Right forelimb (tissue), 1 donor: Measurements from ENCODE around the gene SF3B6.

Source experiments
- DNase-seq: peaks from one replicate; pipeline ENCODE4 v3.0.0-alpha.2; 2018

The SF3B6 gene

GRCh38 chr2:24088821-24089359, 12.8 kb upstream of the SF3B6 start:
- no peak for DNase-seq

DNA sequence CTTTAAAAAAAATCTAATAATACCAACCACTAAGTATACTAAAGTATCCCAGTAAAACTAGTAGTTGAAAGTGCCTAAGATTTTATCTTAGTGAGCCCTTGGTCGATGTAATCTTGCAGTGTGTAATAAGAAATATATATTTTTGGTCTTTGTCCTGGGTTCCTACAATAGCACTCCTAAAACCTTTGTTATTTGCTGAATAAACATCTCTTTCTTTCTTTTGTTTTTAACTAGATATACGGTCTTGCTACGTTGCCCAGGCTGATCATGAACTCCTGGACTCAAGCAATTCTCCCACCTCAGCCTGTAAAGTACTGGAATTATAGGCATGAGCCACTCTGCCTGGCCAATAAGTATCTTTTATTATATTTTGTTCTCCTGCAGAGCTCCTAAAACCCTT, 10.9 kb upstream of the SF3B6 start:
- no peak for DNase-seq

DNA sequence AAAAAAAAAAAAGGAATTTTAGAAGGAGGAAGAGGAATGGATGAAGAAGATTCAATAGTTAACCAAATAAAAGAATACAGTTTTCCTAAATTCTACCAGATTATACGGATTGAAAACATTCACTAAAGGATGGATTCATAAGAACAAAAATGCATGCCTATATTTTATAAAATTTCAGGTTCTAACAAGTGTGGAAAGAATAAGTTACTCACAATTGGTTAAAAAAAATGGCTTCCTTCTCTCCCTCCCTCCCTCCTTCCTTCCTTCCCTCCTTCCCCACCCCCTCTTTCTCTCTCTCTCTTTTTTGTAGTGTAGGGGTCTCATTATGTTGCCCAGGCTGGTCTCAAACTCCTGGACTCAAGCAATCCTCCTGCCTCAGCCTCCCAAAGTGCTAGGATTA, 10.1 kb upstream of the SF3B6 start:
- DNase-seq: no peak

DNA sequence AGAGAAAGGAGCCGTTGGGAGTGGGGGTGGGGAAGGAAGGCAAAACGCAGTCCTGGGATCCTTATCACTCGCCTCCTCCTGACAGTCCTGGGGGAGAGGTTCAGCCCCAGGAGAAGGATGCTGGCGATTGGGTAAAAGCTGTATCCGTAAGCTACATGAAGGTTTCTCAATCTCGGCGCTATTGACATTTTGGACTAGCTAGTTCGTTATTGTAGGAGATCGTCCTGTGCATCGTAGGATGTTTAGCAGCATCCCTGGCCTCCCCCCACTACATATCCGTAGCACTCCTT, 9.0 kb upstream of the SF3B6 start:
- no peak for DNase-seq

DNA sequence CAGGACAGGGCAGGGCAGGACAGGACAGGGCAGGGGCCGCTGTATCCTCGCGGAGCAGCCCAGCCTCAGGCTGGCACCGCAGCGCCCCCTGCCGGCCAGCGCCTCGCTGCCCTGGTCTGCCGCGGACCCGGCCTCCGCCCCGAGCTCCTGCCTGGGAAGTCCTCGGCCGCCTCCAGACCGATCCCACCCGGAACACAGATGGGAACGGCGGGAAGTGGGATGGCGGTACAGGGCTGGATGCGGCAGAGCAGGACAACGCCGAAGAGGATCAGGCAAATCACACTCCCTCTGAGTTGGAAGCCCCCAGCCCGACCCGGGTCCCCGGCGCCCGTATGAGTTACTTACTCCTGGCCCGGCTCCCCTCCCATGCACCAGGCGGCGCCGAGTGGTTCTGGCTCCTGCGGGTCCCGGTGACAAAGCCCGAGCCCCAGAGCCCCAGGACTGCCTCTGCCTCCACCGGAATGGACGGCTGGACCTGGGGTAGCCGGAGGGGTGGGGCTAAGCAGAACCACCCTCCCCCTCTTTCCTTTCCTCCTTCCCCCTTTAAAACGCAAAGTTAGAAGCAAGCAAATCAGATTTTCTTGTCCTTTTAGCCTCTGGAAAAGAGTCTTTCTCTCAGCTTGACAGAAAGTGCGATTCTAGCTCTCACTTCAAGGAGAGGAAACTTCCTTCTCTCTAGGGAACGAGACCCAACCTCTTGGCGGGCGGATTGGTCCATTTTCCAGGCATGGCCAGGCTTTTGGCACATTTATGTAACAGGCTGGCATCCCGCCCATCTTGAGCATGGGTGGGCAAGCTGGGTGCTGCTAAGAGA, 8.5 kb upstream of the SF3B6 start, which contains the start of gene TP53I3:
Gene TP53I3 (minus strand): TSS at position 449 of the 814 bp plus-strand sequence. CDS start 508 bp downstream, outside the sequence.
- DNase-seq: peak; percentile 96

DNA sequence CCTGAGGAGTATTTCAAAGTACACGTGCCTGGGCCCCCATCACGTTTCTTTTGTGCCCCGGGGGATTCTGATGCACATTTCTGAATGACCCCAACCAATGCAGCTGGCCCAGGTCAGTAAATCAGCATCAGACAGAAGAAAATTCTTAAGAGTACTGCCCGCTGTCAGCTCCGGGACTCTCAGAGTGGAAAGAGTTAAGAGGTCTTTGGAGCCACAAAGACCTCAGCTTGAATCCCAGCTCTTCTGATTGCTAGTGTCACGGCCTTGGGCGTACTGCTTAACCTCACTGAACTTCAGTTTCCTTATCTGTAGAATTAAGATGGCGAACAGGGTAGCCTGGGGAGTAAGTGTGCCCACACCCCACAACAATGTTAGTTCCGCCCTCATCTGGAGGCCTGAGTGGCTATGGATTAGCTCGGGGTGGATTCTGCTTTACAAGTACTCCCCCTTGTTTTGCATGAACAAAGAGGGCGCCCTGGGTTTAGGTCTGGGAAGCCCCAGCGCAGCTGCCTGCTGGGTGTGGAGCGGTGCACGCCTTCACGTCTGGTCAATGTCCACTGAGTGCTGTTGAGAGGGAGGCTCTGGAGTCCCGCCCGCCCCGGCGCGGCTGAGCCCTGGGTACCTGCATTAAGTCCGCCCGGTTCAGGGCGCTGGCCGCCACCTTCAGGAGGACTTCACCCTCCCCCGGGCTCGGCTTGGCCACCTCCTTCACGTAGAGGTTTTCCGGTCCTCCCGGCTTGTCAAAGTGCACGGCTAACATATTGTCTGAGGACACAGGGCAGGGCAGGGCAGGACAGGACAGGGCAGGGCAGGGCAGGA, 7.7 kb upstream of the SF3B6 start:
- no peak for DNase-seq

DNA sequence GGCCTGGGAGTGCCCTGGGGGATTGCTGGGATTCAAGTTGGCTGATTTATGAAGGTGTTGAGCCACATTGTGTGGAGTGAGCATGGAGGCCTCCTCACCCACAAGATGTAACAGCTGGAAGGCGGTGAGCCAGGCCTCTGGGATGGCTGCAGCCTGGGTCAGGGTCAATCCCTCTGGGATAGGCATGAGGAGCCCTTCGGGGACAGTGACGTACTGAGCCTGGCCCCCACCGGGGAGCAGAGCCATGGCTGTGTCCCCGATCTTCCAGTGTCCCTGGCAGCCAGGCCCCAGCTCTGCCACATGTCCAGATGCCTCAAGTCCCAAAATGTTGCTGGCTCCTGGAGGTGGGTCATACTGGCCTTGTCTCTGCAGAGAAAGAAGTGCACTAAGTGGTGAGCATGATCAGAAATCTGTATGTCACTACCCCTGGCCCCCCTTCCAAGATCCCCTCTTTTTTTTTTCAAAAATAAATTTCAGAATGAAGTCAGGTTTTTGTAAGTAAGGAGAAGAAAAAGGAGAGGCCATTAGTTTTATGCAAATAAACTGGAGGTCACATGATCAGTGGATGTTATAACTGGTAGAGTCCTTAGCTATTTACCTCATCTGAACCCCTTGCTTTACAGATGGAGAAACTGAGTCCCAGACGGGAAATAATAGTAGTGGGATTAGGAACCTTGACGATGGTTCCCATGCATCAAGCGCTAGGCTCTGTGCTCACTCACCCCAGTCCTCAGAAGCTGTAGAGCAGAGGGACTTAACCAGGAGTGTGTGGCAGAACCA, 6.9 kb upstream of the SF3B6 start:
- no peak for DNase-seq

DNA sequence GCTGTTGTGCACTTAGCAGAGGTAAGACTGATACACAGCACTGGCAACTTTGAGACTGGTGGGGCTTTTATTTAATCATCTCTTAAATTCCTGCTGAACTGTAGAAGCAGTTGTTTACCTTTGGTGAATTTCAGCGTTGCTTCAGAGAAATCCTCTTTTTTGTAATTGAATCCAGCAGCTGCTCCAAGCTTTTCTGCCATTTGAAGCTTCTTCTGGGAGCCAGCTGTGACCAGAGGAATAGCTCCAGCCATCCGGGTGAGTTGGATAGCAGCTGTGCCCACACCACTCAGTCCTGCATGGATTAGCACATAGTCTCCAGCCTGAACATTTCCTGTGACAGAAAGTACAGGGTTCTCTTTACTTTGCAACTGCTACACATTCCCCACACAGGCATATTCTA, 4.6 kb upstream of the SF3B6 start:
- no peak for DNase-seq

- DNase-seq: no peak
Measured at GRCh38 chr2:24077879-24078278, 1.8 kb upstream of the SF3B6 start.

- no peak for DNase-seq
Measured at GRCh38 chr2:24077535-24077877, 1.4 kb upstream of the SF3B6 start.

DNA sequence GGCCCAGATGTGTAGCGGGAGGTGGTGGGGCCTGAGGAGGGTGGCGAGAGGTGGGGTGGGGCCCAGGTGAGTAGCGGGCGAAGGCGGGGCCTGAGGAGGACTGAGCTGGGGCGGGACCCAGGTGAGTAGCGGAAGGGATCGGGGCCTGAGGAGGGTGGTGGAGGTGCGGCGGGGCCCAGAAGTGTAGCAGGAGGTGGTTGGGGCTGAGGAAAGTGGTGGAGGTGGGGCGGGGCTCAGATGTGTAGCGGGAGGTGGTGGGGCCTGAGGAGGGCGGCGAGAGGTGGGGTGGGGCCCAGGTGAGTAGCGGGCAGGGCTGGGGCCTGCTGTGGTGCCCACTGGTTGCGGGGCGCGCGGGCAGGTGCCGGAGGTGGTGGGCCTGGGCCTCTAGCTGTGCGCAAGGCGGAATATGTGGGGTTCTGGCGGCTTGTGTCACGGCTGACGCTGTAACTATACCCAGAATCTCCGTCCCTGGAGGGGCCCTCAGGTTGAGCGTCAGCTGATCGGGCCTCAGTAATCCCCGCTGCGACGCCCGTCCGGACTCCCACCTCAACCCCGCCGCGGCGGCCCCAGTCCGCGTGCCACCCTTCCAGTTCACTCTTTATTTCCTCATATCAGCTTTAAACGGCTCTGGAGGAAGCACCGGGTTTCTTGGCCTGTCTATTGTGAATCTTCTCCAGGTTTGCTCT, 866 bp upstream of the SF3B6 start:
- no peak for DNase-seq

DNA sequence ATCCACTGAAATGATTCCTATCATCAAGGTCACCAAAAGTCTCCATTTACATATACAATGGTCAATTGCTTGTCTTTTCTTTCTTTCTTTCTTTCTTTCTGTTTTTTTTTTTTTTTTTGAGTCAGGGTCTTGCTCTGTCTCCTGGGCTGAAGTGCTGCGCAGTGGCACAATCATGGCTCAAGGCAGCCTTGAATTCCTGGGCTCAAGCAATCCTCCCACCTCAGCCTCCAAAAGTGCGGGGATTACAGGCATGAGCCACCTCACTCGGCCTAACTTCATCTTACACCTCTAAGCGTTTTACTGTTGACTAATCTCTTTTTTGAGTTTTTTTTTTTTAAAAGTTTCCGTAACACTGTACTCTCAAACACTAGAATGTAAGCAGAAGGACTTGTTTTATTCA, 867 bp downstream of the SF3B6 start:
- no peak for DNase-seq

DNA sequence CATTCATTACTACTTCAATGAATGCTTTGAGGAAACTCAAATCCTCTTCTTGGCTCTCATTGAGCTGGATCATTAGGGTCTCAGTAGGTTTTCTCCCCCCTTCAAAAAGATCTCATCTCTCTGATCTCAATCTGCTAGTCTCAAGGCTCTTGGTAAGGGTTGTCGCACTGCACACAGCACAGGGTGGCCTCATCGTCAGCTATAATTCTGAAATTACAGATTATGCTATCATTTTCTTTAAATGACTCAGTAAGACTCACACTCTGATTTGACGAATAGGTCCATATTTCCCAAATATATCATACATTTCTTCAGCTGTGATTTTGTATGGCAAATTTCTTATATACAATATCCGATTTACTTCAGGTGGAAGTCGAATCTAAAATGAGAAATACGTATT, 2.3 kb downstream of the SF3B6 start:
- DNase-seq: no peak

- DNase-seq: no peak
Measured at GRCh38 chr2:24072259-24072658, 3.9 kb downstream of the SF3B6 start.

GRCh38 chr2:24065341-24065740, 10.8 kb downstream of the SF3B6 start:
- no peak for DNase-seq

GRCh38 chr2:24058564-24059271, 17.4 kb downstream of the SF3B6 start:
- DNase-seq: no peak

GRCh38 chr2:24055750-24056149, 20.4 kb downstream of the SF3B6 start:
- DNase-seq: no peak

DNA sequence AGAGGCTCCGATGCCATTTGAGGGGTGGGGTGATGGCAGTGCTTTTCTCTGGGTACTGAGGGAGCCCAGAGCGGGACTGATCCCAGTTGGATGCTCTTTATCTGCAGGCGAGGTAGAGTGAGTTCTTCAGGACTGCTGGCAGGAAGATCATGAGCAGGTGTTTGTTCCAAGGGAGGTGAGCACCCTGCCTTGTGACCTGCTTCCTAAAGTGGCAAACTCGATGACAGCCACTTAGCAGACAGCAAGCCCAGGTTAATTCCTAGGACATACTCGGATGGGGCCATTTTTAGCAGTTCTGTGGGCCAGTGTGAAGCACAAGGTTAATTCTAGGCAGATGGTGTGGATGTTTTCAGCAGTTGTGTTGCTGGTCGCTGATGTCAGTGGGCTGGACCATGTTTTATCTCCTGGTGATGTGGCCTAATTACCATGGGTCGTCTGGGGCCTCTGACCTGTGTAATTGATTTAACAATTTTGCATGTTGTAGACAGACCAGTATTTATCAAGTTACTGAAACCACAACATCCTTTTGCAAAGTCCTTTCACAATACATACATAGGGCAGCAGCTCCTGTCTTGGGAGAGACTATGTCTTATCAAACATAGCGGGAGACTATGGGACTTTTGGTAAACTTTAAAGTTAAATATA, 21.6 kb downstream of the SF3B6 start:
- DNase-seq: no peak

DNA sequence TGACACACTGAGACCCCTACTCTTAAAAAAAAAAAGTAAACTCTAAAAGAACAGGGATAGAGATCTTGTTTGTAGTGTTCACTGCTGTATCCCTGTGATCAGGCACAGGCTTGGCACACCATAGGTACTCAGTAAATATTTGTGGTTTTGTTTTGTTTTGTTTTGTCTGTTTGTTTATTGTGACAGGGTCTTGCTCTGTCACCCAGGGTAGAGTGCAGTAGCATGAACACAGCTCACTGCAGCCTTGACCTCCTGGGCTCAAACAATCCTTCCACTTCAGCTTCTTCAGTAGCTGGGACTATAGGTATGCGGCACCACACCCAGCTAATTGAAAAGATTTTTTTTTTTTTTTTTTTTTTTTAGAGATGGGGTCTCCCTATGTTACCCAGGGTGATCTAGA, 23.2 kb downstream of the SF3B6 start:
- no peak for DNase-seq

DNA sequence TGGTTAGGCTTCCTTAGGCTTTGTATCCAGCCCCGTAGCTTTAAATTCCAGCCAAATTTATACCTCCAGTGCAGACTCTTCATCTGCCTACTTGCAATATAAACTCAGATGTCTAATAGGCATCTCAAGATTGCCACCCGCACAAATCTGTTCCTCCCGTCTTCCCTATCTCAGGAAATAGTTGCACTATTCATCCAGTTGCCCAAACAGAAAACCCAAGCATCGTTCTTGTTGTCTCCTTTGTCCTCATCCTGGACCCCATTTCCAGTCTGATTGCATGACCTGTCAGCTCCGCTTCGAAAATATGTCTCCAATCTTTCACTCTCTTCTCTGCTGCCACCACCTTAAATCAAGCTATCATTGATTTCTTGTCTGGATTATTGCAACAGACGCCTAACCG, 24.3 kb downstream of the SF3B6 start:
- DNase-seq: no peak
